GM18505 (cell line): ENCODE results near the gene RIMS3.
A peak's percentile ranks its signal among the peaks of the same experiment; 100 is the strongest.
"Not testable (repeated sequence)": the region's sequence is repeated elsewhere in the genome, so short reads cannot be mapped to it uniquely, and the experiment has no call there.

Experiments used
- ATAC-seq: cut with Tn5 transposase; IDR thresholded peaks from one replicate; pipeline ENCODE4 v1.9.1; 2021; ENCODE audit not compliant: unreplicated experiment
- POLR2A ChIP-seq: IDR thresholded peaks from 4 replicates; pipeline ENCODE4 v1.6.1; 2011; ENCODE audit warnings: borderline replicate concordance; ENCODE audit not compliant: insufficient read depth, insufficient read length; ENCODE audit errors: extremely low read depth

Gene RIMS3

DNA sequence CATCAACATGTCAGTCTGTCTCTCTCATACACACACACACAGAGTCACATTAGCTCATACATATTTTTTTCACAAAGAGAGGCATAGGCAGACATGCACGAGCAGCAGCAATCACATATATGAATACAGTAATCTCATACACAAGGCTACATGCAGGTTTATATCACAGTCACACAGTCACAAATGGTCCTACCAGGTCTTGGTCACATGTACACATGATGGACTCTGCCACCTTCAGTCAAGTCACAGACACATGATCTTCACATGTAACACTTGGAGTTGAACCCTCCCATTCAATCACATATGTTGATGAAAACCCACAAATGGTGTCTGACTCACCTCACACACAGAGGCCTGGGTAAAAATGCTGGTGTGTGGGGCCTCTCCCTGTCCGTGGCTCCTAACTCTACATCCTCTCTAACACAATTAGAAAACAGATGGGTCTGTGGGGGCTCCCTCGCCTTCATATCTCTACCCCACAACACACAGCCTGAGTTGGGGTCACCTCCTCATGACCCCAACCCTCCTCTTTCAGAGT is 27.9 kb downstream of the RIMS3 start:
- no peak for TF ChIP-seq POLR2A

DNA sequence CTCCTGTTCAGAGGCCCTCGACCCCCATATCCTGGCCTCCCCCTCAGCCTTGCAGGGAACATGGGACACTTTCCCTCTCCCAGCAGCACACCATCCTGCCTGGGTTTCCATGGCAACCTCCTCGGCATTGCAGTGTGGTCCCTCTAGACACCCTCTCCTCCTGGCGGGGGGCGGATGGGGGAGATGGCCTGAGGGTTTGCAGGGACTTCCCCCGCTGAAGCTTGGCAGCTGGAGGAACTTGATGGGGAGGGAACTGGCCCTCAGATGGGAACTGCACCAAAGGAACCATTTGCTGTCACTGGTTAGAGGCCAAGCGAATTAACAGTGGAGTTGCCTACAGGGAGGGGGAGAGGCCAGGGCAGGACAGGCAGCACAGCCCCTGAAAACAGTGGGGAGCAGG is 28.7 kb downstream of the RIMS3 start:
- no peak for TF ChIP-seq POLR2A

More for the DNA sequence above, 27.9 kb downstream of the RIMS3 start:
- no peak for ATAC-seq

DNA sequence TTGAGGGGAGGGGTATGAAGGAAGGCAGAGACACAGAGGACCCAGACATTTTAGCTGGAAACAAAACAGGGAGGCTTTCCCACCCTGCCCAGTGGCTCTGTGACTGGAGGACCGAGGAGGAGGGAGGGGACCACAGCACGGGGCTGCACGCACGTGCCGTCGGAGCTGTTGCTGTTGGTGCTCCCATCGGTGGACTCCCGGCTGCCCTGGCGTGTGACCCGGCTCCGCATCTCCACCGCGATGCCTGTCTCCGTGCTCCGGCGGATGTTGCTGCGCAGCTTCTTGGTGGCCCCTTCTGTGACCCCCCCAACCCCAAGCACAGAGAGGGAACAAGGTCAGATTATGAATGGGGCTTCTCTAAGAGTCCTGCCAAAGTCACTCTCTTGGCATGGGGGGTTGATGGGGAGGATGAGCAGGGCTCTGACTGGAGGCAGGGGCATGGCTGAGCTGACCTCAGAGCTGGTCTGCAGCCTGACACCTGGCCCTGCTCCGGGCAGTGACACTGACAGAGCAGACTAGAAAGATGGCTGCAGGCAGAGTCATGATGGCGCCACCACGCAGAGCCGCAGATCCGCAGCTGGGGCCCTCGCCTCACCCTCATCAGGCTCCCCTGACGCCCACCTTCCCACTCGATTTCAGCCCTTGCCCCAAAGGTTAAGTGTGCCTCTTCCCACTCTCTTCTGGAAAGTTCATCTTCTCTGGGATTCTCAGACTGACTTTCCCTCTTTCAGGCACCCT is 29.6 kb downstream of the RIMS3 start:
- no peak for TF ChIP-seq POLR2A
- no peak for ATAC-seq

More for the DNA sequence above, 28.7 kb downstream of the RIMS3 start:
- ATAC-seq: no peak

DNA sequence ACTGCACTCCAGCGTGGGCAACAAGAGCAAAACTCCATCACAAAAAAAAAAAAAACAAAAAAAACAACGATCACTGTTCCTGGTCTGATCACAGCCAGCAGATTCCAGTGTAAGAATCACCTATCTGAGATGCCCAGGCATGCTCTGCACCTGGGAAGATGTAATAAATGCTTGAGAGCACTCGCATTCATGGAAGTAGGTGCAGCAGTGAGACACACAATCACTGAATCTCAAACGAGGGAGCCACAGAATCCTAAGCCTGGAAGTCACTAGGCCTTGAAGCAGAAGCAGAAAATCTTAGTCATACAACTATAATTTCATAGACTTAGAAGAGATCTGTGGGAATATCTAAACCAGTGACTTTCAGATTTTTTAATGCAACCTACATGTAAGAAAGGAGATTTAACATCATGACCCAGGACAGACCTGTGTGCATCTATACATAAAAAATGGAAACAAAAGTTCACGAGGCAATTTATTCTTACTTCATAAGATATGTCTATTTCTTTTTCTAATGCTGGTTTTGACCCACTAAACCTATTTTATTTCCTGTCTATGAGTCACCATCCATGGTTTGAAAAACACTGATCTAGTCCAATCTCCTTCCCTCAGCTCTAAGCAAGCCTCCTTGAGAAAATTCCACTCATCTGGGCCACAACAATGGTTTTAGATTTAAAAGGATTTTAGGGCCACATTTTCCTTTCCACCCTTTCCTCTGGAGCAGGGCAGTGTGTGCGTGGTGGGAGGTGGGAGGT is 30.4 kb downstream of the RIMS3 start:
- TF ChIP-seq POLR2A: no peak
- no peak for ATAC-seq

DNA sequence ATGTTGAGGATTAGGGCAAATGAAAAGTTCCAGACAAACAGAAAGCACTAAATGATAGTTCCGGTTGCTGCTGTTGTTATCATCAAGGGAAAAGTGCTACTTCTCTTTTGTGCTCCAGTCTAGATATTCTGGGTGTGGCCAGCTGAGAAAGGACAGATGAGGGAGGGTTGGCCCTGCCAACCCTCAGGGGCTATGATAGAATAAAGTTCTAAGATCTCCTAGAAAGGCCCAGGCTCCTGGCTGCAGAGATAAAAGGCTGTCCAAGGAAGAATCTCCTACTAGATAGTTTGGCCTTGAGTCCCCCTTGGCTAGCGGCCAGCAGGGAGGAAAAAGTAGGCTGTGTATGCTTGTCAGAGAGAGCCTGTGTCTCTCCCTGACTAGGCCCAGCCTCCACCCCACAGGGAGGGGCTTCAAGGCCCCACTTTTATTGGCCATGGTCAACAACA is 31.5 kb downstream of the RIMS3 start:
- TF ChIP-seq POLR2A: no peak
- ATAC-seq: no peak

DNA sequence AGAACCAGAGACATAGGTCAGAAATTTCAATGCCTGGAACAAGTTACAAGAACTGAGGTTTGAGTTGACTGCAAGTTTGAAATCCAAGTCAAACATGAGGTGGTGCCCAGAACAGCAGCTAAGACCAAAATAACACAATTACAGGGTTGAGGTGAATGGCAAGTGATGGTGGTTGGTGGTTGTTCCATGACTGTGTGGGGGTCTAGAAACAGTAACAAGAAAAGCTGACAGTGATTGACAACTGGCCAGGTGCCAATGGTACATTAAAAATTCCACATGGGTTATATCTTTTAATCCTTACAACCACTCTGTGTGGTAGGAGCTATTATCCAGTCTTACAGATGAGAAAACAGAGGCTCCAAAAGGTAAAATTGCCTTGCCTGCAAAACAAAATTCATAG is 32.0 kb downstream of the RIMS3 start:
- no peak for ATAC-seq
- no peak for TF ChIP-seq POLR2A

DNA sequence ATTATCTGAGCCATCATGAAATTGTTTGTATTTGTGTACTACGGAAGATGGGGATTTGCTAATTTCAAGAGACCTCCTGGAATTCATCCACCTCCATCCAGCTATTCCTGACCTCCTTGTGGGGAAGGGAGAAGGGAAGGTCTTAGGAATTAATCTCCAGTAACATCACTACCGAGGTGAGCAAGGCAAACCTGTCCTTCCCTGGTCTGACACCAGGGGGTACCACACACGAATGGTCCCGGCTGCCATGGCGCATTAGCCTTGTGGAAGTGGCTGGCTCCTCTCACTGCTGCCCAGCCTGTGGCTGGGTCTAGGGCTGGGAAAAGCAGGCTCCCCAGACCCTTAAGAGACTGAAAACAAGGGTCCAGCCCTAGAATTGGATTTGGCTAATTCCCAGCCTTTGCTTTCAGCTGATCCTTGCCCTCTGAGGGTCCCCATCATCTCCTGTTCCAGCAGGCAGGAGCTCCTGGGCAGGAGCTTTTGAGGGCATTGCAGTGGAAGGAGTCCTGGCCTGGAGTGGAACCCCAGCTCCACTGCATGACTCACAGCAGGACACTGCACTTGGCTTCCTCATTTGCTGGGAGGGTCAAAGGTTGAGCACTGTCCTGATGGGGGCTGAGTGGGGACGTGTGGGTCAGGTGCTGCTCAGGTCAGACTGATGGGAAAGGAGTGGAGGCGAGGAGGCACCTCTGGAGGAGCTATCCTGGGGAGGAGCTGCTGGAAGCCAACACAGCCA is 34.8 kb downstream of the RIMS3 start:
- no peak for TF ChIP-seq POLR2A
- no peak for ATAC-seq

DNA sequence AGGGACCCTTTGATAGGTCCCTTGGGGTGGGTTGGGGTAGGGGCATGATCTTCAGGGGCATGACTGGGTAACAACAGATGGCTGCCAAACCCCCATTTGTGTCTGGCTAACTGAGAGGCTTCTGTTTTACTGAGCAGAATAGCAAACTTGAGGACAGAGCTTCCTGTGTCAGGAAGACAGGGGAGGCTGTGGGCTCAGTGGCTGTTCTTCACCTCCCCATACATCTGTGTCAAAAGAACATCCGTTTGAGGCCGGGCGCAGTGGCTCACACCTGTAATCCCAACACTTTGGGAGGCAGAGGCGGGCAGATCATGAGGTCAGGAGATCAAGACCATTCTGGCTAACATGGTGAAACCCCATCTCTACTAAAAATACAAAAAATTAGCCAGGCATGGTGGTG is 35.9 kb downstream of the RIMS3 start:
- ATAC-seq: not testable (repeated sequence)

DNA sequence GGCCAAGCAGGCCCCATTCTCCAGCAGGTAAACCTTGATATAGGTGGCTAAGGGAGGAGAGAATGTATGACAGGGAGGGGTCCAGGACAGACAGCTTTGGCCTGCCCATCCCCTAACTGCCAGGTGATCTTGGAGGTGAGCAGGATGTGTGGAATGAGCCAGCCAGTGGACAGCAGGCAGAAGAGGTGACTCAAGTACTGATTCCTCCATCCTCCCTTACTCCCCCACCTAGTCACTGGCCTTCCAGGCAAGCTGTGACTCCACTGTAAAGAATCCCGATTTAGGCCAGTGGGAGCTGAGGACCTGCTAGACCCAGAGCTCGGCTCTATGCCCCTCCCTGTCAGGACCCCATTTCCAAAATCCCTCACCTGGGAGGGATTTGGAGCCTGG is 36.6 kb downstream of the RIMS3 start:
- no peak for TF ChIP-seq POLR2A
- ATAC-seq: no peak

DNA sequence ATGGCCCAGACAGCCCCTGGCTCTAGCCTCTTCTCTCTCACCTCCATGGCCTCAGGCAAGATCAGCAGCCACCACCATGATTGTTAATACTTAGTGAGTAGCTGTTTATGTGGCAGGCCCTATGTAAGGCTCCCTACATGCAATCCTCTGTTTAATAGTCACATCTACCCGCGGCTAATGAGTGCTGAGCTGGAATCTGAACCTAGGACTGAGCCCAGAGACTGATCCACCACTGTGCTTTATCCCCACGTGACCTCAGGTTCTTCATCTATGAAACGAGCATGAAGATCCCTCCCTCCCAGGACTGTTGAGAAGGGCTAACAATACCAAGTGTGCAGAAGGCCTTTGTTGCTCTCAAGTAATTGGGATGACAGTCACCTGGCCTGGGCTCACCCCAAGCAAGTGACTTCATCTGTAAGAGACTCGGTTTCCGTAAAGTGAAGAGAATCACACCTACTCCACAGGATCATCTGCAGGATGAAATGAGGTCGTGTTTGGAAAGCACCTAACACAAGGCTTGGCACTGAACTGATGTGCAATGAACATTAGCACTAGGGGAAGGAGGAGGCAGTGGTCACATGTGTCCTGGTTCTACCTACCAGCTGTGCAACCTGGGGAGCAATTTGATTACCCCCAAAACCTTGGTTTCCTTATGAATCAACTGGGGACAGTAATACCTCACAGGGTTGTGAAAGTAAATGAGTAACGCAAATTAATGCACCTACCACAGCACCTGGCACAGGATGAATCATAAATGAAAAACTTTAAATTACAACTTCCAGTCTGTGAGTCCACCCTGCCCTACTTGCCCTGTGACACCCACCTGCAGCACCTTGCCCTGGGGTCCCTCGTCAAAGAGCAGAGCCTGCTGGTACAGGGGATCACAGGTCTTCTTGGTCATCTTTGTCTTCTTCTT is 37.2 kb downstream of the RIMS3 start:
- TF ChIP-seq POLR2A: no peak
- peak; percentile 57 for ATAC-seq

DNA sequence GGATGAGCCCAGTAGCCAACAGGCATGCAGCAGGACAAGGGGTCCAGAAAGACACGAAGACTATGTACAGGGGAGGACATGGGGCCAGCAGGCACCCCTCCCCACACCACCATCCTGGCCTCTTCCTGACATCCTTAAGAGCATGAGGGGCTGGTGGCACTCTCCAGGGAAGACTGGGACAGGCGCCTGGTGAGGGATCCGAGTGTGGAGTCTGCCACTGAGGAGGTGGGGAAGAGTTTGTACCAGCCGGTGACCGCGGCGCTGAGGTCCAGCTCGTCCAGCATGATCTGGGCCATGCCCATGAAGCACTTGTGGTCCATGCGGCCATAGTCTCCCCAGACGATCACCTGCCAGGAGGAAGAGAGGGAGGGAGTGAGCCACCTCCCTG is 39.1 kb downstream of the RIMS3 start:
- ATAC-seq: no peak
- no peak for TF ChIP-seq POLR2A

DNA sequence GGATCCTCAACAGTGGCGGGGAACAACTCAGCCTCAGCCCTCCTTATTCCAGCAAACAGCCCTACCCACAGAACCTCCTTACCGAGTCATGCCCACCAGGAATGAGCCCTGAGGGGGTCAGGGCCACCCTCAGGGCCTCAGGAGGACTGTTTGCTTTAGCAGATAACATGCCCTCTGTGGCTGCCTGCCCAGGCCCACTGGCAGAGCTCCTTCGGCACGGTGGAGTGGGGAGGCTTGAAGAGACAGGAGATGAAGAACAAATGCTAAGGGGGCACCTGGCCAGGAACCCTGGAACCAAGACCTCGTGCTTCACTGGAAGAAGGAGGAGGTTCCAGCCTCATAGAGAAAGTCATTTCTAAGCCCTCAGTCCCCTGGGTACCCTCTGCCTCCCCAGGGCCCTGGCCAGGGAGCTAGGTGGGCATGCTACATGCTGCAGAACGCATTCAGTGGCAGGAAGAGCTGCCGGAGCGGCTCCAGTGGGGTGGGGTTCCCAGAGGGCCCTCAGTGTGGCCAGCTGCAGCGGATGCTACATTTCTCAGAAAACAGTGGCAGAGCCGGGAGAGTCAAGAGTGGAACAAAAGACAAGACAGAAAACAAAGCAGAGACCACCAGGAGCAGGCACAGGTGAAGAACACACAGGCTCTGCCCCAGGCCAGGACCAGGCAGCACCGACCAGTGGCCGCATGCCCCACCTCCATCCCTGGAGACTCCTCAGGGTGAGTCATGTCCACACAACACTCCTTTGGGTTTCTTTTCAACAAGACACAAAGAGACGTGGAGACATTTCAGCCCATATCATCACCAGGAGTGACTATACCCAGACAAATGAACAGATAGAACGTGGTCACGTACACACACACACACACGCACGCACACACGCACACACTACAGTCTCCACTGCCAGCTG is 39.8 kb downstream of the RIMS3 start:
- no peak for TF ChIP-seq POLR2A
- ATAC-seq: no peak
